WTC11 (cell line): ENCODE results near the gene RPL13. TPM values are rescaled to one million over a fixed set of nuclear protein-coding genes. Genes with fewer than 3 reads are reported as not detected.

Experiments used
- ATAC-seq: fragments of 200-7000 bp; cut with Tn5 transposase; 2 replicates; pipeline ENCODE4 v1.10.0; 2021; ENCODE audit warnings: mild to moderate bottlenecking, moderate library complexity
- CTCF ChIA-PET: fragments of 300-600 bp; sonication (Branson Sonifier 250); formaldehyde crosslinking; loops from one replicate; lab custom pipeline; 2021; ENCODE audit warnings: antibody characterized with exemption; lab: Charles Lee
- POLR2A ChIA-PET: fragments of 350-600 bp; sonication (Branson Sonifier 250); formaldehyde crosslinking; loops from one replicate; lab custom pipeline; 2021; ENCODE audit warnings: antibody characterized with exemption; lab: Charles Lee
- DNase-seq: peaks from one replicate; pipeline ENCODE4 v3.0.0; 2021; ENCODE audit warnings: low spot score
- H3K27ac Mint-ChIP-seq: 2 replicates; pipeline ENCODE4 v1.8.0; 2021; ENCODE audit warnings: mixed read lengths
- H3K27me3 Mint-ChIP-seq: 2 replicates; pipeline ENCODE4 v1.8.0; 2021; ENCODE audit warnings: low read depth, mild to moderate bottlenecking, moderate library complexity, mixed read lengths
- H3K36me3 Mint-ChIP-seq: 2 replicates; pipeline ENCODE4 v1.8.0; 2021; ENCODE audit warnings: mixed read lengths
- H3K4me1 Mint-ChIP-seq: 2 replicates; pipeline ENCODE4 v1.8.0; 2022; ENCODE audit warnings: mixed read lengths
- H3K4me3 Mint-ChIP-seq: 2 replicates; pipeline ENCODE4 v1.8.0; 2021; ENCODE audit warnings: mild to moderate bottlenecking, moderate library complexity, mixed read lengths
- H3K9me3 Mint-ChIP-seq: 2 replicates; pipeline ENCODE4 v1.8.0; 2021; ENCODE audit warnings: mixed read lengths
- ATF3 ChIP-seq: sonication (generic); formaldehyde crosslinking; conservative IDR thresholded peaks from 2 replicates; pipeline ENCODE4 v1.8.1; 2022; ENCODE audit warnings: mild to moderate bottlenecking, missing genetic modification reagents
- CDX4 ChIP-seq: fragments of 250-450 bp; sonication (Bioruptor Pico); IDR thresholded peaks from 2 replicates; pipeline ENCODE4 v1.9.0; 2021; ENCODE audit warnings: moderate library complexity, mild to moderate bottlenecking, inconsistent platforms, borderline replicate concordance
- CREB1 ChIP-seq: sonication (generic); formaldehyde crosslinking; IDR thresholded peaks from 2 replicates; pipeline ENCODE4 v1.8.0; 2023; ENCODE audit warnings: mild to moderate bottlenecking, missing genetic modification reagents
- E2F4 ChIP-seq: sonication (generic); formaldehyde crosslinking; IDR thresholded peaks from 2 replicates; pipeline ENCODE4 v1.8.1; 2022; ENCODE audit warnings: low read depth, mild to moderate bottlenecking, moderate library complexity, missing genetic modification reagents, borderline replicate concordance
- ERG ChIP-seq: fragments of 250-450 bp; sonication (Bioruptor Pico); IDR thresholded peaks from 2 replicates; pipeline ENCODE4 v1.8.0; 2021; ENCODE audit warnings: mild to moderate bottlenecking
- ETV6 ChIP-seq: sonication (generic); formaldehyde crosslinking; IDR thresholded peaks from 2 replicates; pipeline ENCODE4 v1.8.1; 2022; ENCODE audit warnings: mild to moderate bottlenecking, missing genetic modification reagents
- FOXP1 ChIP-seq: sonication (generic); formaldehyde crosslinking; IDR thresholded peaks from 2 replicates; pipeline ENCODE4 v1.8.0; 2022; ENCODE audit warnings: missing genetic modification reagents, mild to moderate bottlenecking, moderate library complexity, borderline replicate concordance
- GTF2I ChIP-seq: fragments of 250-450 bp; sonication (Bioruptor Pico); conservative IDR thresholded peaks from 2 replicates; pipeline ENCODE4 v1.4.0; 2021; ENCODE audit warnings: mild to moderate bottlenecking
- MXD4 ChIP-seq: fragments of 250-450 bp; sonication (Bioruptor Pico); IDR thresholded peaks from 2 replicates; pipeline ENCODE4 v1.8.0; 2021; ENCODE audit warnings: mild to moderate bottlenecking, moderate library complexity, borderline replicate concordance
- NFYB ChIP-seq: sonication (generic); formaldehyde crosslinking; conservative IDR thresholded peaks from 2 replicates; pipeline ENCODE4 v1.8.0; 2022; ENCODE audit warnings: low read depth, missing genetic modification reagents
- NR3C1 ChIP-seq: sonication (generic); formaldehyde crosslinking; conservative IDR thresholded peaks from 2 replicates; pipeline ENCODE4 v1.8.1; 2023; ENCODE audit warnings: low read depth, mild to moderate bottlenecking, missing genetic modification reagents
- OVOL2 ChIP-seq: fragments of 250-450 bp; sonication (Bioruptor Pico); IDR thresholded peaks from 2 replicates; pipeline ENCODE4 v1.9.0; 2021; ENCODE audit warnings: mild to moderate bottlenecking, borderline replicate concordance
- SMAD4 ChIP-seq: sonication (generic); formaldehyde crosslinking; IDR thresholded peaks from 2 replicates; pipeline ENCODE4 v1.8.0; 2022; ENCODE audit warnings: mild to moderate bottlenecking, missing genetic modification reagents
- TEAD1 ChIP-seq: sonication (generic); formaldehyde crosslinking; IDR thresholded peaks from 2 replicates; pipeline ENCODE4 v1.8.0; 2022; ENCODE audit warnings: mild to moderate bottlenecking, missing genetic modification reagents
- TEAD4 ChIP-seq: sonication (generic); formaldehyde crosslinking; IDR thresholded peaks from 2 replicates; pipeline ENCODE4 v1.8.0; 2022; ENCODE audit warnings: mild to moderate bottlenecking, missing genetic modification reagents
- ZNF121 ChIP-seq: sonication (generic); formaldehyde crosslinking; IDR thresholded peaks from 2 replicates; pipeline ENCODE4 v1.8.0; 2023; ENCODE audit warnings: missing genetic modification reagents
- ZNF219 ChIP-seq: sonication (generic); formaldehyde crosslinking; IDR thresholded peaks from 2 replicates; pipeline ENCODE4 v1.8.0; 2023; ENCODE audit warnings: missing genetic modification reagents, mild to moderate bottlenecking, borderline replicate concordance
- ZNF232 ChIP-seq: sonication (generic); formaldehyde crosslinking; IDR thresholded peaks from 2 replicates; pipeline ENCODE4 v1.8.0; 2022; ENCODE audit warnings: mild to moderate bottlenecking, missing genetic modification reagents
- ZNF263 ChIP-seq: sonication (generic); formaldehyde crosslinking; IDR thresholded peaks from 2 replicates; pipeline ENCODE4 v1.8.1; 2022; ENCODE audit warnings: low read depth, mild to moderate bottlenecking, moderate library complexity, missing genetic modification reagents
- ZNF425 ChIP-seq: fragments of 250-450 bp; sonication (Bioruptor Pico); conservative IDR thresholded peaks from 2 replicates; pipeline ENCODE4 v1.9.0; 2021; ENCODE audit warnings: mild to moderate bottlenecking
- ZSCAN18 ChIP-seq: fragments of 250-450 bp; sonication (Bioruptor Pico); IDR thresholded peaks from 2 replicates; pipeline ENCODE4 v2.1.2; 2022; ENCODE audit warnings: mild to moderate bottlenecking, moderate library complexity
- total RNA-seq: library from RNA; stranded (reverse); gene quantifications from 3 replicates; pipeline ENCODE4 v1.2.3, GENCODE V29; 2021

The RPL13 gene
- total RNA-seq, 1 experiment from 2014 or later, result 2,631 TPM

- CTCF ChIA-PET, result interaction anchor here (1.1 to 1.3 kb wide), 2 partner anchors 9 to 11 kb away, joined by 3 read pairs; no protein-coding TSS in a partner anchor
- Mint-ChIP-seq H3K4me1 (no peaks in the 10 kb centered on the region), H3K4me3 (no peak overlapping the region), H3K27ac (0 out of 2 replicates have a peak overlapping the region, but pooled peaks have one; percentile 53), H3K9me3 (no peaks in the 10 kb centered on the region), H3K36me3 (peaks cover 51% of the 10 kb centered on the region), H3K27me3 (no peaks in the 10 kb centered on the region)
- POLR2A ChIA-PET, result no interaction called here
- TF ChIP-seq FOXP1 (CRISPR knock-in tag), result no peak
- TF ChIP-seq TEAD4 (CRISPR knock-in tag), result no peak
- TF ChIP-seq OVOL2, result no peak
- TF ChIP-seq ZNF219 (CRISPR knock-in tag), result no peak
- TF ChIP-seq ZNF263 (CRISPR knock-in tag), result no peak
- DNase-seq (no peak), ATAC-seq (no peak)
These were observed 12.0 kb upstream of the RPL13 start for GRCh38 chr16:89548344-89549006.

GRCh38 chr16:89549007-89549700 is 11.3 kb upstream of the RPL13 start:
- Mint-ChIP-seq H3K27ac (0 out of 2 replicates have a peak overlapping the region, but pooled peaks have one; percentile 7), H3K36me3 (peaks cover 51% of the 10 kb centered on the region), H3K9me3 (no peaks in the 10 kb centered on the region), H3K4me3 (no peak overlapping the region), H3K4me1 (no peaks in the 10 kb centered on the region), H3K27me3 (no peaks in the 10 kb centered on the region)
- CTCF ChIA-PET, result interaction anchor here (1.1 to 1.3 kb wide), 3 partner anchors 8 to 26 kb away, joined by 3 to 5 read pairs (median 3); partner anchors contain the start of gene CPNE7
- ATAC-seq (no peak), DNase-seq (no peak)
- TF ChIP-seq ZNF121 (peak; percentile 78), NFYB (CRISPR knock-in tag) (no peak)
- POLR2A ChIA-PET, result no interaction called here

- ChIA-PET CTCF (interaction anchor here (1.1 kb wide), 1 partner anchor 25 kb away, joined by 5 read pairs; the partner anchor contains the start of gene CPNE7), POLR2A (no interaction called here)
- Mint-ChIP-seq H3K4me3 (no peak overlapping the region), H3K27me3 (no peaks in the 10 kb centered on the region), H3K36me3 (peaks cover 49% of the 10 kb centered on the region), H3K4me1 (no peaks in the 10 kb centered on the region), H3K27ac (no peak overlapping the region), H3K9me3 (no peaks in the 10 kb centered on the region)
- ATAC-seq (no peak), DNase-seq (no peak)
- TF ChIP-seq ERG (CRISPR knock-in tag) (no peak), CDX4 (CRISPR knock-in tag) (no peak), ATF3 (CRISPR knock-in tag) (no peak), ZNF263 (CRISPR knock-in tag) (no peak), ZNF232 (CRISPR knock-in tag) (no peak), FOXP1 (CRISPR knock-in tag) (no peak), CREB1 (no peak), ZSCAN18 (no peak), GTF2I (CRISPR knock-in tag) (no peak), E2F4 (CRISPR knock-in tag) (no peak), TEAD4 (CRISPR knock-in tag) (no peak), SMAD4 (no peak), TEAD1 (CRISPR knock-in tag) (no peak), NR3C1 (no peak), MXD4 (CRISPR knock-in tag) (no peak), ETV6 (CRISPR knock-in tag) (no peak), ZNF425 (CRISPR knock-in tag) (no peak)
These were observed 10.0 kb upstream of the RPL13 start for GRCh38 chr16:89550421-89551007.
